ENCODE results near the gene SEMA6B. TPM values are rescaled to one million over a fixed set of nuclear protein-coding genes. Genes with fewer than 3 reads are reported as not detected.

SEMA6B gene
- total RNA-seq, 1 experiment from 2014 or later, result 0.84 TPM

GRCh38 chr19:4589579-4590410 is 30.3 kb upstream of the SEMA6B start:
- DNase-seq (ENCODE audit: low spot score), result no peak

- DNase-seq (ENCODE audit: low spot score), result no peak
These were observed 28.8 kb upstream of the SEMA6B start for GRCh38 chr19:4588291-4588761.

- DNase-seq (ENCODE audit: low spot score), result no peak
These were observed 28.0 kb upstream of the SEMA6B start for GRCh38 chr19:4587527-4587926.

- DNase-seq (ENCODE audit: low spot score), result no peak
These were observed 27.2 kb upstream of the SEMA6B start for GRCh38 chr19:4586691-4587090.

GRCh38 chr19:4586245-4586644 is 26.8 kb upstream of the SEMA6B start:
- no peak for DNase-seq (ENCODE audit: low spot score)

- no peak for DNase-seq (ENCODE audit: low spot score)
These were observed 26.1 kb upstream of the SEMA6B start for GRCh38 chr19:4585556-4585955.

- DNase-seq (ENCODE audit: low spot score), result no peak
These were observed 25.4 kb upstream of the SEMA6B start for GRCh38 chr19:4584670-4585460.

- DNase-seq (ENCODE audit: low spot score), result no peak
These were observed 24.6 kb upstream of the SEMA6B start for GRCh38 chr19:4583961-4584669.

- no peak for DNase-seq (ENCODE audit: low spot score)
These were observed 23.7 kb upstream of the SEMA6B start for GRCh38 chr19:4582980-4583842.

- no peak for DNase-seq (ENCODE audit: low spot score)
These were observed 22.4 kb upstream of the SEMA6B start for GRCh38 chr19:4581666-4582553.

- DNase-seq (ENCODE audit: low spot score), result no peak
These were observed 21.6 kb upstream of the SEMA6B start for GRCh38 chr19:4580961-4581665.

GRCh38 chr19:4580021-4580901 is 20.8 kb upstream of the SEMA6B start:
- no peak for DNase-seq (ENCODE audit: low spot score)

GRCh38 chr19:4579389-4579788 is 19.9 kb upstream of the SEMA6B start:
- no peak for DNase-seq (ENCODE audit: low spot score)

- DNase-seq (ENCODE audit: low spot score), result no peak
These were observed 19.2 kb upstream of the SEMA6B start for GRCh38 chr19:4578552-4579248.

GRCh38 chr19:4577020-4577782 is 17.7 kb upstream of the SEMA6B start:
- DNase-seq (ENCODE audit: low spot score), result no peak

GRCh38 chr19:4576016-4576933 is 16.8 kb upstream of the SEMA6B start:
- DNase-seq (ENCODE audit: low spot score), result peak; percentile 55

Data from HT-29 (cell line).